ENCODE results near the gene NTRK3. TPM values are rescaled to one million over a fixed set of nuclear protein-coding genes. Genes with fewer than 3 reads are reported as not detected.

The NTRK3 gene
- total RNA-seq, 1 donor from 2014 or later = 6.4 TPM

- Mint-ChIP-seq H3K27ac (ENCODE audit: unreplicated experiment) (no peak overlapping the region), H3K4me1 (ENCODE audit: unreplicated experiment) (no peaks in the 10 kb centered on the region), H3K36me3 (ENCODE audit: low read depth, unreplicated experiment) (no peaks in the 10 kb centered on the region), H3K9me3 (ENCODE audit: unreplicated experiment) (no peaks in the 10 kb centered on the region), H3K4me3 (ENCODE audit: unreplicated experiment) (no peak overlapping the region), H3K27me3 (ENCODE audit: unreplicated experiment) (peaks cover 1% of the 10 kb centered on the region)
- TF ChIP-seq, protein P1, sequence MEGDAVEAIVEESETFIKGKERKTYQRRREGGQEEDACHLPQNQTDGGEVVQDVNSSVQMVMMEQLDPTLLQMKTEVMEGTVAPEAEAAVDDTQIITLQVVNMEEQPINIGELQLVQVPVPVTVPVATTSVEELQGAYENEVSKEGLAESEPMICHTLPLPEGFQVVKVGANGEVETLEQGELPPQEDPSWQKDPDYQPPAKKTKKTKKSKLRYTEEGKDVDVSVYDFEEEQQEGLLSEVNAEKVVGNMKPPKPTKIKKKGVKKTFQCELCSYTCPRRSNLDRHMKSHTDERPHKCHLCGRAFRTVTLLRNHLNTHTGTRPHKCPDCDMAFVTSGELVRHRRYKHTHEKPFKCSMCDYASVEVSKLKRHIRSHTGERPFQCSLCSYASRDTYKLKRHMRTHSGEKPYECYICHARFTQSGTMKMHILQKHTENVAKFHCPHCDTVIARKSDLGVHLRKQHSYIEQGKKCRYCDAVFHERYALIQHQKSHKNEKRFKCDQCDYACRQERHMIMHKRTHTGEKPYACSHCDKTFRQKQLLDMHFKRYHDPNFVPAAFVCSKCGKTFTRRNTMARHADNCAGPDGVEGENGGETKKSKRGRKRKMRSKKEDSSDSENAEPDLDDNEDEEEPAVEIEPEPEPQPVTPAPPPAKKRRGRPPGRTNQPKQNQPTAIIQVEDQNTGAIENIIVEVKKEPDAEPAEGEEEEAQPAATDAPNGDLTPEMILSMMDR (IDR thresholded peaks at IDR 0.05; ENCODE audit: unreplicated experiment) = no peak
- DNase-seq (ENCODE audit: low spot score) = no peak
Measured at GRCh38 chr15:88060383-88060782, 196.2 kb downstream of the NTRK3 start.

DNA sequence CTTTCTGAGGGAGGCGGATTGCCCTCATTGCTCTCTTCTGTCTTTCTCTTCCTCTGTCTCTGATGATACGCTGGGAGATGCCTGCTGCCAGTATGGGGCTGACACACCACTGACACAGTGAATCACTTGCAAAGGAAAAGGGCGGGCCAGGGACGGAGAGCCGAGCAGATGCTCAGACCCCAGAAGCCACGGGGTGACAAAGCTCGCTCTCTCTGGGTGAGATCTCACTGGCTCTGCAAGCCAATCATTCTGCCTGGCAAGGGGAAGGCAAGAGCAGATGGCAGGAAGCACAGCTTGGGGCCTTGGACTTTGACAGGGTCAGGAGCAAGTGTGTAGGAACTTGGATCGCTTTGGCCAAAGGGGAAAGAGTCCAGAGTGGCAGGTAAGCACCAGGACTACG, 198.7 kb downstream of the NTRK3 start:
- no peak overlapping the region for H3K4me3 Mint-ChIP-seq (ENCODE audit: unreplicated experiment)
- DNase-seq (ENCODE audit: low spot score) = no peak
- H3K4me1 Mint-ChIP-seq (ENCODE audit: unreplicated experiment) = no peaks in the 10 kb centered on the region
- H3K9me3 Mint-ChIP-seq (ENCODE audit: unreplicated experiment) = no peaks in the 10 kb centered on the region
- H3K27ac Mint-ChIP-seq (ENCODE audit: unreplicated experiment) = no peak overlapping the region
- TF ChIP-seq, protein P1 (IDR thresholded peaks at IDR 0.05; ENCODE audit: unreplicated experiment) = no peak
- no peaks in the 10 kb centered on the region for H3K27me3 Mint-ChIP-seq (ENCODE audit: unreplicated experiment)
- no peaks in the 10 kb centered on the region for H3K36me3 Mint-ChIP-seq (ENCODE audit: low read depth, unreplicated experiment)

- Mint-ChIP-seq H3K4me1 (ENCODE audit: unreplicated experiment) (no peaks in the 10 kb centered on the region), H3K4me3 (ENCODE audit: unreplicated experiment) (no peak overlapping the region), H3K27ac (ENCODE audit: unreplicated experiment) (no peak overlapping the region), H3K27me3 (ENCODE audit: unreplicated experiment) (no peaks in the 10 kb centered on the region), H3K36me3 (ENCODE audit: low read depth, unreplicated experiment) (no peaks in the 10 kb centered on the region), H3K9me3 (ENCODE audit: unreplicated experiment) (no peaks in the 10 kb centered on the region)
- TF ChIP-seq, protein P1 (IDR thresholded peaks at IDR 0.05; ENCODE audit: unreplicated experiment) = no peak
- no peak for DNase-seq (ENCODE audit: low spot score)
Measured at GRCh38 chr15:88049506-88049905, 207.0 kb downstream of the NTRK3 start.

- Mint-ChIP-seq H3K4me1 (ENCODE audit: unreplicated experiment) (no peaks in the 10 kb centered on the region), H3K27me3 (ENCODE audit: unreplicated experiment) (no peaks in the 10 kb centered on the region), H3K36me3 (ENCODE audit: low read depth, unreplicated experiment) (no peaks in the 10 kb centered on the region), H3K27ac (ENCODE audit: unreplicated experiment) (no peak overlapping the region), H3K9me3 (ENCODE audit: unreplicated experiment) (no peaks in the 10 kb centered on the region), H3K4me3 (ENCODE audit: unreplicated experiment) (no peak overlapping the region)
- TF ChIP-seq, protein P1 (IDR thresholded peaks at IDR 0.05; ENCODE audit: unreplicated experiment) = no peak
- no peak for DNase-seq (ENCODE audit: low spot score)
Measured at GRCh38 chr15:88048755-88049154, 207.8 kb downstream of the NTRK3 start.

- H3K4me3 Mint-ChIP-seq (ENCODE audit: unreplicated experiment) = no peak overlapping the region
- no peaks in the 10 kb centered on the region for H3K4me1 Mint-ChIP-seq (ENCODE audit: unreplicated experiment)
- H3K27ac Mint-ChIP-seq (ENCODE audit: unreplicated experiment) = no peak overlapping the region
- DNase-seq (ENCODE audit: low spot score) = no peak
- TF ChIP-seq, protein P1 (IDR thresholded peaks at IDR 0.05; ENCODE audit: unreplicated experiment) = no peak
- H3K27me3 Mint-ChIP-seq (ENCODE audit: unreplicated experiment) = no peaks in the 10 kb centered on the region
- H3K9me3 Mint-ChIP-seq (ENCODE audit: unreplicated experiment) = no peaks in the 10 kb centered on the region
- H3K36me3 Mint-ChIP-seq (ENCODE audit: low read depth, unreplicated experiment) = no peaks in the 10 kb centered on the region
Measured at GRCh38 chr15:88048237-88048636, 208.3 kb downstream of the NTRK3 start.

All from endothelial cell (in vitro differentiated cells).